OCI-LY3 (cell line): ENCODE data around the gene TRIM63.

ENCODE experiments used
- EZH2phosphoT487 ChIP-seq: fragments of 200-600 bp; shearing (Covaris generic); IDR thresholded peaks from 2 replicates; pipeline ENCODE4 v1.6.1; 2018; ENCODE audit warnings: antibody characterized with exemption, mixed run types, low read depth
- TF ChIP-seq, protein P1 (sequence below): fragments of 200-600, 300-600 bp; sonication (generic); IDR thresholded peaks from 2 replicates; pipeline ENCODE4 v1.5.1; 2014; ENCODE audit warnings: antibody characterized with exemption, low read length, low read depth

DNA sequence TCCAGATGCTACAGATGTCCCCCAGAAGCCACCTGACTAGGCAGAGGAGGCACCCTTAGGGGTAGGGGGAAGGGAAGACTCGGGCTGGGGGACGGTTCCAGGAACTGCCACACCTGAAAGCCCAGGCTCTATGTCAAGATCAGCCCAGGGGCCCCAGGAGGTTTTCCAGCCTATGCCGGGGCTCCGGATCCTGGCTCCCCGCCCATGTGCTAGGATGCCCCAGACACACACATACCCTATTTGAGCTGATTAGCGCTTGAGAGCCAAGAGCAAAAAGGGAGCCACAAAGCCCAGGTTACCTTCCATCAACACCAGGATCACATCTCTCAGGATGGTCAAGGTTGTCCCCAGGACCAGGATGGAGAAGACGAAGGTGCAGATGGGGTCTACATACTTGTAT is 26.0 kb downstream of the TRIM63 start:
- TF ChIP-seq, protein P1, sequence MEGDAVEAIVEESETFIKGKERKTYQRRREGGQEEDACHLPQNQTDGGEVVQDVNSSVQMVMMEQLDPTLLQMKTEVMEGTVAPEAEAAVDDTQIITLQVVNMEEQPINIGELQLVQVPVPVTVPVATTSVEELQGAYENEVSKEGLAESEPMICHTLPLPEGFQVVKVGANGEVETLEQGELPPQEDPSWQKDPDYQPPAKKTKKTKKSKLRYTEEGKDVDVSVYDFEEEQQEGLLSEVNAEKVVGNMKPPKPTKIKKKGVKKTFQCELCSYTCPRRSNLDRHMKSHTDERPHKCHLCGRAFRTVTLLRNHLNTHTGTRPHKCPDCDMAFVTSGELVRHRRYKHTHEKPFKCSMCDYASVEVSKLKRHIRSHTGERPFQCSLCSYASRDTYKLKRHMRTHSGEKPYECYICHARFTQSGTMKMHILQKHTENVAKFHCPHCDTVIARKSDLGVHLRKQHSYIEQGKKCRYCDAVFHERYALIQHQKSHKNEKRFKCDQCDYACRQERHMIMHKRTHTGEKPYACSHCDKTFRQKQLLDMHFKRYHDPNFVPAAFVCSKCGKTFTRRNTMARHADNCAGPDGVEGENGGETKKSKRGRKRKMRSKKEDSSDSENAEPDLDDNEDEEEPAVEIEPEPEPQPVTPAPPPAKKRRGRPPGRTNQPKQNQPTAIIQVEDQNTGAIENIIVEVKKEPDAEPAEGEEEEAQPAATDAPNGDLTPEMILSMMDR, result no peak
- no peak for TF ChIP-seq EZH2phosphoT487
